Uterus (tissue), 2 donors: Measurements from ENCODE around the gene MAPK8IP1.
"Not testable (repeated sequence)": the region's sequence is repeated elsewhere in the genome, so short reads cannot be mapped to it uniquely, and the experiment has no call there.

Source experiments
- CTCF ChIP-seq, 4 experiments: fragments of 200-600 bp in 2 of 4; fragments of 450-650 bp in 2 of 4; sonication (generic) in 2 of 4; IDR thresholded peaks; one replicate each; pipeline ENCODE4 v1.5.1; 2016 to 2019; ENCODE audit warnings: antibody characterized with exemption in 4 of 4, mild to moderate bottlenecking in 2 of 4, moderate library complexity in 1 of 4
- POLR2A ChIP-seq, 2 donors: fragments of 450-650 bp; IDR thresholded peaks; one replicate each; pipeline ENCODE4 v1.6.1; 2016; ENCODE audit warnings: antibody characterized with exemption in 2 of 2, mild to moderate bottlenecking in 1 of 2, moderate library complexity in 1 of 2

- not testable (repeated sequence) for TF ChIP-seq CTCF (IDR thresholded peaks at IDR 0.05)
- TF ChIP-seq POLR2A (IDR thresholded peaks at IDR 0.05) = peak in 1 of 2 donors; percentile 72
Observed at GRCh38 chr11:45900175-45900800, 14.8 kb downstream of the MAPK8IP1 start.
